RWPE1 (cell line): Measurements from ENCODE around the gene NCOA7.

Experiments used
- CTCF ChIA-PET: fragments of 350-600 bp; sonication (Branson Sonifier 250); formaldehyde crosslinking; extraction: SDS; loops from one replicate; lab custom pipeline; 2021; lab: Yijun Ruan, JAX
- POLR2A ChIA-PET: fragments of 400-600 bp; formaldehyde crosslinking; extraction: SDS; loops from one replicate; lab custom pipeline; 2020; ENCODE audit warnings: antibody characterized with exemption; ENCODE audit not compliant: low non-redundant PET; lab: Yijun Ruan, JAX
- DNase-seq: peaks from one replicate; pipeline ENCODE4 v3.0.0; 2012; ENCODE audit warnings: low spot score
- H3K27ac ChIP-seq: fragments of 450-650 bp; 2 replicates; pipeline ENCODE4 v1.5.1; 2017
- CTCF ChIP-seq: fragments of 450-650 bp; conservative IDR thresholded peaks from 2 replicates; pipeline ENCODE4 v1.5.1; 2017; ENCODE audit warnings: low read depth, mild to moderate bottlenecking

The NCOA7 gene

GRCh38 chr6:125953502-125953875 is 162.7 kb downstream of the NCOA7 start:
- no peak; the same call in 1 of the 2 replicates for TF ChIP-seq CTCF
- ChIA-PET CTCF (interaction anchor here (0.5 to 1.6 kb wide), 9 partner anchors 13 to 163 kb away, joined by 3 to 6 read pairs (median 4); partner anchors contain the start of gene NCOA7), POLR2A (no interaction called here)
- no peak for DNase-seq
- peak overlapping the region; percentile 22 for H3K27ac ChIP-seq

GRCh38 chr6:125954735-125955339 is 164.1 kb downstream of the NCOA7 start:
- no peak for DNase-seq
- POLR2A ChIA-PET, result no interaction called here
- no peak overlapping the region for H3K27ac ChIP-seq
- no peak for TF ChIP-seq CTCF
- CTCF ChIA-PET, result interaction anchor here (0.7 kb wide), 1 partner anchor 46 kb away, joined by 4 read pairs; no protein-coding TSS in a partner anchor

GRCh38 chr6:125955973-125956372 is 165.2 kb downstream of the NCOA7 start:
- ChIA-PET POLR2A (interaction anchor here (0.5 kb wide), 1 partner anchor 14 kb away, joined by 3 read pairs; no protein-coding TSS in a partner anchor), CTCF (interaction anchor here (0.6 to 2.1 kb wide), 14 partner anchors 8 to 175 kb away, joined by 3 to 12 read pairs (median 3); no protein-coding TSS in a partner anchor)

GRCh38 chr6:125956506-125957390 is 166.0 kb downstream of the NCOA7 start, which contains the start of gene HINT3:
Gene HINT3, plus strand, starts transcription at chr6:125956770. Its CDS starts 208 bp downstream, at chr6:125956978.
- peak within 1 kb of the TSS; percentile 88 for H3K27ac ChIP-seq
- DNase-seq, result peak; percentile 88
- ChIA-PET POLR2A (interaction anchor here (0.9 kb wide), 1 partner anchor 30 kb away, joined by 4 read pairs; the partner anchor contains the start of gene TRMT11), CTCF (interaction anchor here (0.6 to 2.1 kb wide), 19 partner anchors 9 to 176 kb away, joined by 3 to 12 read pairs (median 3); no protein-coding TSS in a partner anchor)
- TF ChIP-seq CTCF, result peak; percentile 96

More at GRCh38 chr6:125955973-125956372, 165.2 kb downstream of the NCOA7 start:
- no peak overlapping the region for H3K27ac ChIP-seq
- TF ChIP-seq CTCF, result no peak
- no peak for DNase-seq

GRCh38 chr6:125957391-125957693 is 166.6 kb downstream of the NCOA7 start:
- no peak for TF ChIP-seq CTCF
- POLR2A ChIA-PET, result interaction anchor here (0.9 kb wide), 1 partner anchor 29 kb away, joined by 4 read pairs; the partner anchor contains the start of gene TRMT11
- H3K27ac ChIP-seq, result peak overlapping the region; percentile 88

GRCh38 chr6:125957845-125958244 is 167.1 kb downstream of the NCOA7 start:
- H3K27ac ChIP-seq, result no peak overlapping the region
- ChIA-PET POLR2A (interaction anchor here (0.9 kb wide), 1 partner anchor 29 kb away, joined by 4 read pairs; the partner anchor contains the start of gene TRMT11), CTCF (interaction anchor here (0.5 to 2.1 kb wide), 5 partner anchors 16 to 883 kb away, joined by 3 to 12 read pairs (median 3); no protein-coding TSS in a partner anchor)
- DNase-seq, result peak; percentile 54
- no peak for TF ChIP-seq CTCF

More at GRCh38 chr6:125957391-125957693, 166.6 kb downstream of the NCOA7 start:
- no peak for DNase-seq
- CTCF ChIA-PET, result interaction anchor here (0.5 to 2.1 kb wide), 7 partner anchors 17 to 882 kb away, joined by 3 to 12 read pairs (median 3); no protein-coding TSS in a partner anchor
